ENCODE data around the gene CSF2. TPM values are rescaled to one million over a fixed set of nuclear protein-coding genes. Genes with fewer than 3 reads are reported as not detected.

The CSF2 gene
- total and polyA plus RNA-seq, 12 donors: not detected

- 85 to 86% methylated on average over 16 of the region's 16 CpGs for WGBS, 2 donors
- no peak for DNase-seq
These were observed 1.5 kb downstream of the CSF2 start for GRCh38 chr5:132074772-132075718.

GRCh38 chr5:132075719-132076077, 2.1 kb downstream of the CSF2 start:
- DNase-seq (no peak), ATAC-seq (no peak)
- TF ChIP-seq CTCF (IDR thresholded peaks at IDR 0.05): no peak
- Histone ChIP-seq H3K27ac (no peak overlapping the region), H3K36me3 (no peaks in the 10 kb centered on the region), H3K9me3 (no peaks in the 10 kb centered on the region), H3K4me1 (peaks cover 0 to 6% (median 0%) of the 10 kb centered on the region in 9 donors), H3K27me3 (no peaks in the 10 kb centered on the region), H3K4me3 (no peak overlapping the region)
- intact Hi-C loops (cut with DNase I): no loop called here
- WGBS, 2 donors: 78% methylated on average over 2 of the region's 2 CpGs

More at GRCh38 chr5:132074772-132075718, 1.5 kb downstream of the CSF2 start:
- H3K4me1 ChIP-seq: peaks cover 0 to 8% (median 0%) of the 10 kb centered on the region in 9 donors
- no peaks in the 10 kb centered on the region for H3K9me3 ChIP-seq
- no peak for ATAC-seq
- no peaks in the 10 kb centered on the region for H3K36me3 ChIP-seq
- H3K27me3 ChIP-seq: no peaks in the 10 kb centered on the region
- H3K27ac ChIP-seq: no peak overlapping the region
- no peak for TF ChIP-seq CTCF (IDR thresholded peaks at IDR 0.05)
- H3K4me3 ChIP-seq: no peak overlapping the region
- intact Hi-C loops (cut with DNase I): no loop called here

GRCh38 chr5:132076202-132076830, 2.7 kb downstream of the CSF2 start:
- no peaks in the 10 kb centered on the region for H3K9me3 ChIP-seq
- no peaks in the 10 kb centered on the region for H3K27me3 ChIP-seq
- TF ChIP-seq CTCF (IDR thresholded peaks at IDR 0.05): no peak
- H3K4me3 ChIP-seq: no peak overlapping the region
- no peak for ATAC-seq
- WGBS, 2 donors: 89 to 91% methylated on average over 11 of the region's 11 CpGs
- peaks cover 0 to 6% (median 0%) of the 10 kb centered on the region in 9 donors for H3K4me1 ChIP-seq
- intact Hi-C loops (cut with DNase I): no loop called here
- DNase-seq: no peak
- no peak overlapping the region for H3K27ac ChIP-seq
- no peaks in the 10 kb centered on the region for H3K36me3 ChIP-seq

- H3K9me3 ChIP-seq: no peaks in the 10 kb centered on the region
- H3K4me3 ChIP-seq: no peak overlapping the region
- peaks cover 0 to 6% (median 0%) of the 10 kb centered on the region in 9 donors for H3K4me1 ChIP-seq
- H3K36me3 ChIP-seq: no peaks in the 10 kb centered on the region
- no peak for TF ChIP-seq CTCF (IDR thresholded peaks at IDR 0.05)
- no peak overlapping the region for H3K27ac ChIP-seq
- no peaks in the 10 kb centered on the region for H3K27me3 ChIP-seq
- WGBS, 2 donors: 96 to 97% methylated on average over 8 of the region's 8 CpGs
- intact Hi-C loops (cut with DNase I): no loop called here
- ATAC-seq: no peak
- no peak for DNase-seq
These were observed 3.4 kb downstream of the CSF2 start for GRCh38 chr5:132076983-132077382.

Measured in heart right ventricle (tissue), 16 donors.